Dedifferentiated amniotic fluid mesenchymal stem cell (primary cell): ENCODE measurements around the gene PRDM2.

Experiments used
- DNase-seq: peaks from one replicate; pipeline ENCODE4 v3.0.0-alpha.2; 2016; ENCODE audit errors: extremely low spot score

The PRDM2 gene

GRCh38 chr1:13733711-13734110, 33.7 kb downstream of the PRDM2 start:
- DNase-seq: no peak

GRCh38 chr1:13735168-13735930, 35.4 kb downstream of the PRDM2 start:
- DNase-seq: no peak

DNA sequence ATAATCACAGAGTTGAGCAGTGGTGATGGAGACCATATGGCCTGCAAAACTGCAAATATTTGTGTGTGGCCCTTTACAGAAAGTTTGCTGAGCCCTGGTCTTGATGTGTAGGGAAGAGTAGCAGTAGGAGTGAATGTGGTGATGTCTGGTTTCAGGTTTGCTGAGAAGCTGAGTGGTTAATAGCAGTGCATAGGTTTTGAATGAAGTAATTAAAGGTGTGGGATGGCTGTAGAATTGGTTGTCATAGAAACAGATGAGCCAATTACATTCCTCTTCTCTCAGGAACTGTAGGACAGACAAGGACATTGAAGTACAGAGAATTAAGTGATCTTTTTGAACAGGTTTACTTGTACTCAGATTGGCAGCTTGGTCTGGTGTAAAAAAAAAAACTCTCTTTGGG, 37.4 kb downstream of the PRDM2 start:
- DNase-seq: no peak

DNA sequence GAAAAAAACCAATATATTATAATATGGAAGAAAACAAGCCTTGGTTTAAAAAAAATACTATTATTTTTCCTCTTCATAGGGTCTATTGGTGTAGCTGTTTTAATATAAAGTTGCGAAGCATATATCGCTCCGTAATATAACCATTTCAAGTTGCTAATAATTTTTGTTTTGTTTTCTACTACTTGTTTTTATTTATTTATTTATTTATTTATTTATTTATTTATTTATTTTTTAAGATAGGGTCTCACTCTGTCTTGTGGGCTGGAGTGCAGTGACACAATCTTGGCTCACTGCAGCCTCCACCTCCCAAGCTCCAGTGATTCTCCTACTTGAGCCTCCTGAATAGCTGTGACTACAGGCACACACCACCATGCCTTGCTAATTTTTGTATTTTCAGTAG, 46.4 kb downstream of the PRDM2 start:
- DNase-seq: no peak

GRCh38 chr1:13748610-13749505, 48.9 kb downstream of the PRDM2 start:
- DNase-seq: peak; percentile 96

DNA sequence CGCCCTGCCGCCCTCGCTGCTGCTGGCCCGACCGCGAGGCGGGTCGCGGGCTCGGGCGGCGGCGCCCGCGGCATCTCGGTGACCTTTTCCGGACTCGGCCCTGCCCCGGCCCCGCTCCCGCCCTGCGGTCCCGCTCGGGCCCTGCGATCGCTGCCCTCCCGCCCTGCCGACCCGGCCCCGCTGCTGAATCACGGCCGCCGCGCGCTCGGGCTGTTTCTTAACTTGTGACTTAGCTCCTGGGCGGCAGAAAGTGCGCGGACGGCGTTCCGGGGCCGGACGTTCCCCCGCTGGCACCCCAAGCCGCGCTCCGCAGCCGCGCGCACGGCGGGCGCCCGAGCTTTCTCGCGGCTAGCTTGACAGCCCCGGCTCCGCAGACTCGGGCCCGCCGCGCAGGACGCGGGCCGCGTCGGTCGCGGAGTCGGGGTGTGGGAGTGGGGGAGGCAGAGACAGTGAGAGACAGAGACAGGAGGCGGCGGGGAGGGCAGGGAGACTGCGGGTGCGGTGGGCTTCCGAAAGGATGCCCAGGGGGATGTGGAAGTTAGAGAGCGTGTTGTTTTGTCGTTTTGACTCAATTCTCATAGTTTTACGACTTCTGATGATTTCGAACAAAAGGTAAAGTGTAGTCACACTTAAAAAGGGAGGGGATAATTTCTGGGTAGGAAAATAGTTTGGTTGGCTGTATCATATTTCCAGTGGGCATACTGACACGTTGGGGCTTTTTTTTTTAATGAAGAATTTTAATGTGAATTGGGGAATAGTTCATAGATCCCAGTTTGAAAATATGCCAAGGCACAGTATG, 49.8 kb downstream of the PRDM2 start:
- no peak for DNase-seq

- no peak for DNase-seq
Observed at GRCh38 chr1:13751458-13751871, 51.5 kb downstream of the PRDM2 start.

- DNase-seq: no peak
Observed at GRCh38 chr1:13751985-13752384, 52.0 kb downstream of the PRDM2 start.

DNA sequence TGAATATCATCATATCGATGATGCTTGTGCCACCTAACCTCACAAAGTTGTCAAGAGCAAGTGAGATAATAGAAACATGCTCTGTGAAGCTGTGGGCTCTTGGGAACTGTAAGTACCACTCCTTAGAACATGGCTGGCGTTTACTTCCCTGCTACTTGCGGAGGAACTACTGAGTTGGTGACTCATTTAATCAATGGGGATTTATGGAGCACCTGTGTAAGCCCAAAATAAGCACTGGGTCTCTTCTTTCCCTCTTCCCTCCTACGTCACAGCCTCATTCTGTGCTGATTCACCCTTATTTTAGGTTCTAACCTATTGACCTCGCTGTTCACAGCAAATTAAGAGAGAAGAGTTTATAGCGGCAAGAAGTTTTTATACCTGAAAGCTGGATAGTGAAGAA, 52.9 kb downstream of the PRDM2 start:
- no peak for DNase-seq

DNA sequence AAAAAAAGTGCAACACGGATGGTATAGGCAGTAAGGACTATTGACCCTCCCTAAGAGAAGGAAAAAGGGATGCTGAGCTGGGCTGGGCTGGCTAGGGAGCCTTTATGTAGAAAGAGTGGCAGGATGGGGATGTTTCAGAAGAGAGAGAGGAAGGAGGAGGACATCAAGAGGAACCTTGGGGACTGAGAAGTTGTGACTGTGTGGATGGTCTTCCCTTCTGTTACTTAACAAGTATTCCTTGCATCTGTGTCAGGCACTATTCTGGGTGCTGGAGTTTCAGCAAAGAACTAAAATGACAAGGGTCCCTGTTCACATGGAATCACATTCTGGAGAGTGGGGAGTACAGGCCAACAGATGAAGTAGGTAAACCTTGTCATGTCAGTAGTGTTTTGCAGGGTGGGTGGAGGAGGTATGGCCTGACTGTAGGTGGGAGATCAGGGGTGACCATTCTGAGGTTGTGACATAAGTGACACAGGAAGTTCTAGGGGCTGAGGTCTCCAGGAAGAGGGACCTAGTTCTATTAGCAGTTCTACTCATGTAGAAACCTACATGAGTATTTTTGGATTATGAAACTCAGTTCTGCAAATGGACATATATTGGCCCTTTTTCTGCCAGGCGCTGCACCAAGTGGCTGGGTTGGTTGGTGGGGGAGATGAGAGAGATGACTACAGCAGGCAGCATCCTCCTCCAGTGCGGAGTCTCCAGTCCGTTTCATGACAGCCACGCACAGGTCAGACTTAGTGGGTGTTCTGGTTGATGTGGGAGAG, 53.8 kb downstream of the PRDM2 start:
- DNase-seq: no peak

DNA sequence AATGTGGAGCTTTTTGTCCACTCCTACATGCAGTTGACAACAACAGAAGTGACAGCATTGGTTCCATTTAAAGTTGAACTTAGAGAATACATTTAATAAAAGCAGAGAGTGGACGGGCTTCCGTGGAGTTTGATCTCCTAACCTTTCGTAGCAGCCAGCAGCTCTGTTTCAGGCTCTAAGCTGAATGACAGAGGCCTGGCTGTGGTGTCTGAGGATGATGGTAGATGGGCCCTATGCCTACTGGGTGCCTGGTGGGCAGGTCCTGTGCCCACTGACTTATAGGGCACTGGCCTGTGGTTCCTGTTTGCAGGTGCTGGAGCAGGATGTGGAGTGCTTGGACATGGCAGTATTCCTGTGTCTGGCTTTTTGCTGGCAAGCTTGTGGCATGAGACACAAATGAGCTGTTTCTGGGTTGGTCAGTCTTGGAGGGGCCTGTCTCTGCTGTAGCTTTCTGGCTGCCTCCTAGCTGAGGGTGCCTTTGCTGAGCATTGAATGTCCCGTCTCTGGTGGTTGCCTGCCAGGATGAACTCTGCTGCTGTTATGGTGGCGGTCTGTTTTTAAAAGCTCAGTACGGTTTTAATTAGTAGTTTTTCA, 54.6 kb downstream of the PRDM2 start:
- DNase-seq: no peak

DNA sequence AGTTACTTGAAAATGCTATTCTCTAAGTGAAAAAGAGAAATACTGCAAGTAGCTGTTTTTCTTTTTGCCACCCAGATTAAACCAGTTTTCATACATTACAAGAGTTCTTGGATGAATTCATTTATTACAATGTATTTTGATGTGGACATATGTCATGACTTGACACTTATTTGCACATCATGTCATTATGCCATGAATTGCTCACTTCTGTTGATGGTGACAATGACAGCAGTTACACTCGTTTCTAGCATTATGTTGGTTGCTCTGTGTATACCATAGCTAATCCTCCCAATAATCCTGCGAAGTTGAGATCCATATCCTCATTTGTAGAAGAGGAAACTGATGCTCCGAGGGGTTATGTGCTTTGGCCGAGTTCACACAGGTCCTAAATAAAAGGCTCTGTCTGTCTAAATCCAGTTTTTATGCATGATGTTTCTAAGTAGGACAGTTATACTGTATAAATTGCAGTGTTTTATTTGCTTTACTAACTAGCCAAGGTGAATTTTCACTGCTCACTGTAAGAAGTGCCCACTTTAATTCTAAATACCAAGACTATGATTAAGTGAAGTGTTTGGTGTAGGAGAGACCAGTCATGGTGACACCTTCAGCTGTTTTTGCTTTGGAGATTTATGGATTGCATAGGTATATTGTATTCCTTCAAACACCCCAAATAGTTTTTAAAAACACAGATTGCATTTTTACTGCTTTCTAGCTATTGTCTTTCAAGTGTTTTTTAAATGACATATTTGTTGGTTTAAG, 56.7 kb downstream of the PRDM2 start:
- no peak for DNase-seq

DNA sequence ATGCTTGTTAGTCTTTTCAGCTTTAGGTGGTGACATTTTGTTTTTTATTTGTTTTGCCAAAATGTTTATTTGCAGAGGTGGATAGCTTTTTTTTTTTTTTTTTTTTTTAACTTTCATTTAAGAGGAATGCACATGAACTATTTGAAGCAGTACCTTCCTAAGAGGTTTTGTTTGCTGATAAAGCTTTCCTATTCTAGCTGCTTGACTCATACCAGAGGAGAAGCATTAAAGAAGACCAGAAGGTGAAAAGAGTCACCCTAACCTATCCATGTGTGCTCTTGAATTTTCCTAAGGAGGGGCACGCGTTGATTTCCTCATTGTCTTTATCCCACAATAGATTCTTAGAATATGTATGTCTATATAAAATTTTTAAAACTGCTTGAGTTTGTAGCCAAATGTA, 57.7 kb downstream of the PRDM2 start:
- DNase-seq: no peak

- no peak for DNase-seq
Observed at GRCh38 chr1:13759072-13759471, 59.1 kb downstream of the PRDM2 start.

GRCh38 chr1:13760340-13760739, 60.4 kb downstream of the PRDM2 start:
- DNase-seq: no peak

GRCh38 chr1:13760921-13761320, 60.9 kb downstream of the PRDM2 start:
- no peak for DNase-seq

- DNase-seq: no peak
Observed at GRCh38 chr1:13761883-13762282, 61.9 kb downstream of the PRDM2 start.

- no peak for DNase-seq
Observed at GRCh38 chr1:13762642-13763041, 62.7 kb downstream of the PRDM2 start.

- no peak for DNase-seq
Observed at GRCh38 chr1:13763222-13763621, 63.2 kb downstream of the PRDM2 start.

- DNase-seq: no peak
Observed at GRCh38 chr1:13763991-13764390, 64.0 kb downstream of the PRDM2 start.
